ENCODE measurements around the gene ZNF541.

Gene ZNF541

DNA sequence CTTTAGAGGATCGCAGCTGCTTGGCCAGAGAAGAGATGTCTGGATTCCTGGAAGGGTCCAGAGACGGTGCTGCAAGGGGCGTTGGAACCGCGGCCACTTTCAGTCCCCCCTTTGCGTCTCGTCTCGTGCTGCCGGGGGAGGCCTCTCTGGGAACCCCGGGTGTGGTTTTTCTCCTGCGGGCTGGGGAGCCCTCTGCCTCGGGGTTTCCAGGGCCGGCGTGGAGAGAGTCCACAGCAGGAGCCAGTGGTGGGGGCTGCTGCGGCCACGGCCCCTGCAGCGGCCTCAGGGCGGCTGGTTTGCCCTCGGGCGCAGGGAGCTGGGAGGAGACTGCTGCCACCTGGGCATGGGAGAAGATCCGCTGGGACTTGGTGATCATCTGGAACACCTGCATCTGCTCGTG lies 28.5 kb downstream of the ZNF541 start:
- no peak for DNase-seq (ENCODE audit: low read depth)

- no peak for DNase-seq (ENCODE audit: low read depth)
Observed at GRCh38 chr19:47544075-47544474, 28.9 kb downstream of the ZNF541 start.

DNA sequence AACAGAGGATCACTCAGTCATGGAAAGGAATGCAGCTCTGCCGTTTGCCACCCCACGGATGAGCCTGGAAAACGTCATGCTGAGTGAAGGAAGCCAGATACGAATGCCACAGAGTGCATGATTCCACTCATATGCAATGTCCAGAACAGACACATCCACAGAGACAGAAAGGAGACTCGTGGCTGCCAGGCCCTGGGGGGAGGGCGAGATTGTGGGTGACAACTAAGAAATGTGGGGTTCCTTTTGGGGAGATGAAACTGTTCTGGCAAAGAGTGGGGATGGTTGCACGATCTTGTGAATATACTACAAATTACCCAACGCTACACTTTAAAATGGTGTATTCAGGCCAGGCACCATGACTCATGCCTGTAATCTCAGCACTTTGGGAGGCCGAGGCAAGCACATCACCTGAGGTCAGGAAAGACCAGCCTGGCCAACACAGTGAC lies 30.9 kb downstream of the ZNF541 start:
- DNase-seq (ENCODE audit: low read depth), result no peak

DNA sequence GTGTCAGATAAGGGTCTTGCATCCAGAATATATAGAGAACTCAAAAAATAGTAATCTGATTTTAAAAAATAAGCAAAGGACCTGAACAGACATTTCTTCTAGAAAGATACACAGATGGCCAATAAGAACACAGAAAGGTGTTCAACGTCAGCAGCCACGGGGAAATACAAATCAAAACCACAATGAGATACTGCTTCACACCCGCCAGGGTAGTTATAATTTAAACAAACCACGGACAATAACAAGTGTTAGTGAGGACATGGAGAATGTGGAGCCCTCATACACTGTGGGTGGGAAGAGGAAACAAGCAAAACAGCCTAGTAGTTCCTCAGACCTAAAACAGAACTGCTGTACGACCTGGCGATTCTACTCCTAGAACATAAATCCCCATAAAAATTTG lies 31.4 kb downstream of the ZNF541 start:
- DNase-seq (ENCODE audit: low read depth), result peak; percentile 6

- no peak for DNase-seq (ENCODE audit: low read depth)
Observed at GRCh38 chr19:47540748-47541147, 32.2 kb downstream of the ZNF541 start.

DNA sequence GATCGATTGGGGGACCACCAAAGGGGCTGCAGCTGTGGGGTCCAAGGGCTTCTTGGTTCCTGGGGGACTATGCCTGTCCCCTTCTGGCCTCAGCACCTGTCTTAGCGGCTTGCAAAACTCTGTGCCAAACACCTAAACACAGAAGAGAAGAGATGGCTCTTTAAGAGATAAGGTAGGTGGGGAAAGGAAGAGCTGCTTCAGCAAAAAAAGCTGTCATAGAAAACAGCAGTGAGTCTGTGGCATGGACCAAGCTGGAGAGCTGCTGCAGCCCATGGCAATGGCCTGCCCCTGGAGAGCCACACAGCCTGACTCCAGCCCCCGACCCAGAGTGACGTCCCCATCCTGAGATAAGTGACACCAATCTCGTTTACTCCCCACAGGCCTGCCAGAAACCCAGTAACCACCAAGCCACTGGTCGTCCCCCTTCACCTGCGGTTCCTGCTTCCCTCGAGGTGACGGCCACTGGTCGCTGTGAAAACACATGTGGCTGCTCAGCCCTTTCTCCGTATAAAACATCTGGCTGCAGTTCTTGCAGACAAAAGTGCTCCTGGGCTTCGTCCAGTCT lies 33.1 kb downstream of the ZNF541 start:
- no peak for DNase-seq (ENCODE audit: low read depth)

GRCh38 chr19:47538812-47539211 lies 34.1 kb downstream of the ZNF541 start:
- DNase-seq (ENCODE audit: low read depth), result no peak

DNA sequence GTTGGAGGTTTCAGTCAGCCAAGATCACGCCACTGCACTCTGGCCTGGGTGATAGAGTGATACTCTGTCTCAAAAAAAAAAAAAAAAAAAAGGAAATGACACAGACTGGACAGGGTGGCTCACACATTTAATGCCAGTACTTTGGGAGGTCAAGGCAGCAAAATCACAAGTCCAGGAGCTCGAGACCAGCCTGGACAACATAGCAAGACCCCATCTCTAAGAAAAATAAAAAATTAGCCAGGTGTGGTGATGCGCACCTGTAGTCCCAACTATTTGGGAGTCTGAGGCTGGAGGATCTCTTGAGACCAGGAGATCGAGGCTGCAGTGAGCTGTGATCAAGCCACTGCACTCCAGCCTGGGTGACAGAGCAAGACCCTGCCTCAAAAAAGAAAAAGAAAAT lies 35.5 kb downstream of the ZNF541 start:
- no peak for DNase-seq (ENCODE audit: low read depth)

DNA sequence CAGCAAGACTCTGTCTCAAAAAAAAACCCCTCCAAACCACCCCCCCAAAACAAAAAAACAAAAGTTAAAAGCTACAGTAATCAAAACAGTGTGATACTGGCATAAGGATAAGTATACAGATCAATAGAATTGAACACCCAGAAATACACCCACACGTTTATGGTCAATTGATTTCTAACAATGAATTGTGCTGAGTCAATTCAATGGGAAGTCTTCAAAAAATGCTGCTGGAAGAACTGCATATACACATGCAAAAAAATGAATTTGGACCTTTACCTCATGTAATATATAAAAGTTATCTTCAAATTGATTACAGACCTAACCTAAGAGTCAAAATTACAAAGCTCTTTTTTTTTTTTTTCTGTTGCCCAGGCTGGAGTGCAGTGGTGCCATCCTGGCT lies 38.3 kb downstream of the ZNF541 start:
- no peak for DNase-seq (ENCODE audit: low read depth)

DNA sequence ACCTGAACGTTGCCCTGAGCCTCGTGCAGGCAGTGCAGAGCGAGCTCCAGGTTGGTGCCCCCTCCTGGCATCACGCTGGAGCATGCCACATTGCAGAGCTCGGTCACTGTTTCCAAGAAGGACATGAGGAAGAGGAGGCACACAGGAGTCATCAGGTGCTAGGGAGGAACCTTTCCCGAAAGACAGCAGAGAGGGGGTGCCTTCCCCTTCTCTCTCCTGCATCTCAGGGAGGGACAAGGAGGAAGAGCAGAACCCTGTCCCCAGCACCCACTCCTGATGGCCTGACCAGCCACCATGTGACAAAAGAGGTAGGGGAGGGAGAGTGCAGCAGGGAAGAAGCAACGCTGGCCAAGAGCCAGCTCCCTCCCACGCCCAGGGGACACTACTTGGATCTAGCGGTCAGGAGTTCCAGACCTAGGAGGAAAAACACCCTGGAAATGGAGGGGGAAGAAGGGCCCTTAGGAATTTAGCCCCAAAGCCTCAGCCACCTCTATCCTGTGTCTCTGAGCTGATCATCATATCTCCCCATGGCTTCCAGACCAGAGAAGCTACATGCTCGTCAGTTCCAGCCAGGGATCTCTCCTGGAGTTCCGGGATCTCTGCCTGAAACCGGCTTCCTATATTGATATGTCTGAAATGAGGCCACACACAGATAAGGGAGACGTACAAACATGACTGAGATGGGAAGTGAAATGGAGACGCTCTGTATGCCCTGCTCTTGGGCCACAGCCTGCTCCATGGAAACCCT lies 41.1 kb downstream of the ZNF541 start:
- no peak for DNase-seq (ENCODE audit: low read depth)

DNA sequence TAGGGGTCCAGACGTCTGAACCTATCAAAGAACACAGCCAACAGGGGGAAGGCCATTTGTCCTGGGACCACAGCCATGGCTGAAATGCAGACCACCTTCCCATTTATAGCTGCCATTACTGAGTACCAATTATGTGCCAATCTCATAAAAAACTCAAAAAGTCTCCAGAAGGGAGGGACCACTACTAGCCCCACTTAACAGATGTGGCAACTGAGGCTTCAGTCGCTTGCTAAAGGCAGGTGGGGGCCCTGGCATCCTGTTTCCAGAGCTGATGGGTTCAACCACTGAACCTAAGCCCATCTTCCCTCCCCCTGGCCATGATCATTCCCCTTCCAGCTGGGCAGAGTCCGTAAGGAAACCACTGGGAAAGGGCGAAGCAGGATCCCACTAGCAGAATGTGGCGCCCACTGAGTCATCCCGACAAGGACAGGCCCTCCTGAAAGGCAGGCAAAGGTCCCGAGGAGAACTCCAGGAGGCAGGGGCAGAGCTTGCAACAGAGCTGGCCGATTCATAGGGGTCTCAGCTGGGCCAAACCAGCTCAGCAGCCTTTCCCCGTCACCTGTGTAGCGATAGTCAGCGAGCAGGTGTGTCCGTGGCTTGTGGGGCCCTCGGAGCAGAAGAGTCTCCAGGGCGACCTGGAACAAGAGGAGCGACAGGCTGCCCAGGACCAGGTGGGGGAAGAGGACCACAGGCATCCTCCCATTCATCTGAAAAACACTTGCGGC lies 43.8 kb downstream of the ZNF541 start:
- DNase-seq (ENCODE audit: low read depth), result no peak

GRCh38 chr19:47526798-47527197 lies 46.1 kb downstream of the ZNF541 start:
- DNase-seq (ENCODE audit: low read depth), result no peak

DNA sequence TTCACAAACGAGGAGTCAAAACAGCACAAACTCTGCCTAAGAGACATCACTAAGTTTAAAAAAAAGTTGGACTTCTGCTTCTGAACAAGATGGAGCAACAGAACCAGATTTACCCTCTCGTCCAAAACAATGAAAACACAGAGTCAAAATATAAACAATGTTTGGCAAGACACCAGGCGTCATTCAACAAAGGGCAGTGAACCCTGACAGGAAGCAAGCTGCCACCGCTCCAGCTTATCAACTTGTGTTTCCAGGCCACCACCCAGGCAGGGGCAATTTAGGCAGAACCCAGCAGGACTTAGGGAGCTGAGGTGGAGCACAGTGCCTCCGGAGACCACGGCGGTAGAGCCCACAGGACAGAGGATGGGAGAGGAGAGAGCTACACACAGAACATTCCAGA lies 49.5 kb downstream of the ZNF541 start:
- DNase-seq (ENCODE audit: low read depth), result no peak

All from T-helper 22 cell (primary cell).